CD4-positive, alpha-beta T cell treated with Interleukin-1 beta for 1 hour (primary cell): ENCODE data around the gene ABCD1.
A peak's percentile ranks its signal among the peaks of the same experiment; 100 is the strongest.
"Not testable (repeated sequence)": the region's sequence is repeated elsewhere in the genome, so short reads cannot be mapped to it uniquely, and the experiment has no call there.

Source experiments
- DNase-seq, 2 donors: peaks; one replicate each; pipeline ENCODE4 v3.0.0-alpha.2; 2020 to 2022

Gene ABCD1

DNA sequence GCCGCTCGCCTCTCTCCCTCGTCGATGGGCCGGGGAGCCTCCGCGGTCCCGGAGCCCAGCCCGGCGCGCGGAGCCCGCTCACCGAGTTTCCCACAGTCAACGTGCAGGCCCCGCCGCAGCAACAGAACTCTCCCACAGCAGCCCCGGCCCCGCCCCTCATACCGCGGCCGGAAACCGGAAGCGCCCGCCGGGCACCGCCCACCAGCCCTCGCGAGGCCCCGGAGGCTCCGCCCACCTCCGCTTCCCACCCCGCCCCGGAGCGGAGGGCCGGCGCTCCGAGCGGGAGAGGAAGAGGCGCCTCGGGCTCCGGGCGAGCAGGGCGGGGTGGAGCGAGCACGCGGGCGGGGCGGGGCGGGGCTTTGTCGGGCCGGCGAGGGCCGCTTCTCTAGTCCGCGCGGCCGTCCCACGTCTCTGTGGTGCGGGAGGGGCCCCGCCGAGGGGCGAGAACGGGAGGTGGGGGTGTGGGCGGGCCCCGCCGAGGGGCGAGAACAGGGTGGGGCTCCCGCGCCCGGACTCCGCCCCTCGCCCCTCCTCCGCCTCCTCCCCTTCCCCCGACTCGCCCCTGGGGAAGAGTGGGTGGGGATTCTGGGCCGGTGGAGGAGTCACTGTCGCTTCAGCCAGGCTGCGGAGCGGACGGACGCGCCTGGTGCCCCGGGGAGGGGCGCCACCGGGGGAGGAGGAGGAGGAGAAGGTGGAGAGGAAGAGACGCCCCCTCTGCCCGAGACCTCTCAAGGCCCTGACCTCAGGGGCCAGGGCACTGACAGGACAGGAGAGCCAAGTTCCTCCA lies at the start of gene ABCD1, which contains the start of gene BCAP31:
Gene ABCD1 (plus strand): TSS at position 605 of the 787 bp plus-strand sequence. CDS start 411 bp downstream, outside the sequence.
Gene BCAP31 (minus strand): TSS at position 136 of the 787 bp plus-strand sequence. CDS start 1,143 bp downstream, outside the sequence.
- peak; percentile 91 for DNase-seq

DNA sequence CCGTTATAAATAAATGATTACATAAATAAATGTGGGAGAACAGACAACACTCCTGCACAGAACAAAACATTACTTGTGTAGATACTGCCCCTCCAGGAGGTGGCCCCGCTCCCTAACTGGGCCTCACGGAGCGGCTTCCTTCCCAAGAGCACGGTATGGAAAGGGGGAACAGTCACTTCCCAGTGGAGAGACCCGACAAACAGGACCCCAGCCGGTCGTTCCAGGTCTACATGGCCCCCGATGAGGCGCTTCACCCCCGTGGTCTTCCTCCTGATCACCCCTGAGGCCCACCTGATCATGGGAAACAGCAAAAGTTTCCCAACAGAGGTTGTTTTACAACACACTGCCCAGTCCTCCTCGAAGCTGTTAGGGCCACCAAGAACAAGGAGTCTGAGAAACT lies 43.5 kb upstream of the ABCD1 start:
- DNase-seq: no peak

DNA sequence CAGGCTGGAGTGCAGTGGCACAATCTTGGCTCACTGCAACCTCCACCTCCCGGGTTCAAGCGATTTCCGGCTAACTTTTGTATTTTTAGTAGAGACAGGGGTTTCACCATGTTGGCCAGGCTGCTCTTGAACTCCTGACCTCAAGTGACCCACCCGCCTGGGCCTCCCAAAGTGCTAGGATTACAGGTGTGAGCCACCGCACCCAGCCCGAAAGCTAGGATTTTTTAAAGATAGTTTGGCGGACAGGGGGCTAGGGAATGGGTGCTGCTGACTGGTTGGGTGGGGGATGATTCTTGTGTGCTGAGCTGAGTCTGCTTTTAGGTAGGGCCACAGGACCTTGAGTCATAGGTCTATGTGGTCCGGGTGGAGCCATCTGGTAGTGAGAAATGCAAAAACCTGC lies 41.2 kb upstream of the ABCD1 start:
- not testable (repeated sequence) for DNase-seq

DNA sequence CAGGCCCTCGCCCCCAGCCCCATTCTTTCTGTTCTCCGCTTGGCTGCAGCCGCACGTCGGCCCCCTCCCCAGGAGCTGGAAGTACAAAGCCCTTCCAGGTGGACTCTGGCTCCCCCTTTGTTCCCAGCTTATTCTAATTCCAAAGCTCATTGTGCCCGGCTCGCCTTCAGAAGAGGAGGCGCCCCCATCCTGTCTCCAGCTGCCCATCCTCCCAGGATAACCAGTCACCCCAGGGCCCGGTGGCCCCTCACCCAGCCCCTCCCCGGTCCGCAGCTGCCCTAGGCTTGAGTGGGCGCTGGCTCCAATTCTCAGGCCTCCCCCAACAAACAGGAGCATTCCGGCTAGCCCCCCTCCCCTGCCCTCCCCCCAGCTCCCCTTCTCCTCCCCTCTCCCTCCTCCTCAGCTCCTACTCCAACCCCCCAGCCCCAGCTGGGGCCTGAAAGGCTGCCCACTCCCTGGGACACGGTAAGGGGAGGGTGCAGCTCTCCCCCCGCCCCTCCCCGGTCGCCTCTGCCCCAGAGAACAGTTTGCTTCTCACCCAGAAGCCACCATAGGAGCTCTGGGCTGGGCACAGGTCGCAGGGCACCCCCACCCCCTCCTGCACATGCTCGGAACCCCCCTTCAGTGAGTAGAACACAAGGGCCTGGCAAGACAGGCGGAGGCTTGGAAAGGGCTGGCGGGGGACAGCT lies 40.0 kb upstream of the ABCD1 start:
- DNase-seq: no peak

DNA sequence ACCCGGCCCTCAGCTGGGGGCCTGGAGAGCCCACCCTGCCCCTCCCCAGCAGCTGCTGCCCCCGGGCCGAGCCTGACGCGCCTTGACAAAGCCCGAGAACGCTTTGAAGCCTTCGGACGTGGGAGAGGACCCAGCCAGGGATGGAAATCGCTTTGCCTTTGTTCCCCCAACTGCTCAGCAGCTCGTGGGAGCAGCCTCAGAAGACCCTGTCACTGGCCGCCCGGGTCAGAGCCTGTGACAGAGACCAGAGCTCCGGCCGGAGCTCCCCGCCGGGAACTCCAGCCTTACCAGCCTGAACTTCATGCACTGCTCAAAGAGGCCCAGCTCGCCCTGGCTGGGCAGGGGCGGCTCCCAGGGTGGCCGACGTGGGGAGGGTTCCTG lies 39.5 kb upstream of the ABCD1 start:
- DNase-seq: no peak

DNA sequence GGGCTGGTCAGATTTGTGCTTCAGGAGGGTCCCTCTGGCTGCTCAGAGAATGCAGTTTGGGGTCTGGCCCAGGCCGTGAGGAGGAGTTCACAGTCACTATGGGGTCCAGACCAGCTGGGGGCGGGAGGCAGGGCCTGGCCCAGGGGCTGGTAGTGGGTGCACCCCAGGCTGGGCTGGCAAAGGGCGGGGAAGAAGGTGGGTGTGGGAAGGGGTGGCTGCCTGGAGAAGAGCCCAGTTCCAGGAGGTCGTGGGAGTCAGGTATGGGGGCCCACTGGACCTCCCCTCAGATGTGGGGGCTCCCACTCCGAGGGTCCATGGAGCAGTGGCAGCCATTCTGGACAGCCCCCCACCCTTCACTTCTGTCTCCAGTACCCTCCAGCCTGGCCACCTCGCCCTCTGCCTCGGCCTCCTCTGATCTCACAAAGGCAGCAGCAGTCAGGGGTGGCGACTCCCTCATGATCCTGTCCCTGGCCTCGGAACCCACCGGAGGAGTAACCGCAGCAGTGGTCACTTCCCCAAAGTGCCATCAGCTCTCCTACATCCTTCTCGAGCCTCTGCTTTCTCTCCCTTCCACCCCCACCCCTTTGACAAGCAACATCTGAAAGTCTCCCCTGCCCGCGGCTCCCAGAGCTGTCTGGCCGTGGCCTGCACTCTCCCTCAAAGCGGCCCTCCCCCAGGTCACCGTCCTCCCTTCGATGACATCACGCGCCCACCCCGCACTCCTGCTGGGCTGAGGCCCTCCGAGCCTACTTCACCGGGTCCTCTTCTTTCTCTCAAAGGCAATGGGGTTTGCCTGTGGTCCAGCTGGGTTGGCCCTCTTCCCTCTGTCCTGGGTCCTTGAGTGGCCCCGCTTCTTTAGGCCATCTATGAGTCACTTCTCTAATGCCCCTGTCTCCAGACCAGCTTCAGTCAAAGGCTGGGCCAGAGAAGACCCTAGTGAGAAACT lies 38.6 kb upstream of the ABCD1 start:
- no peak for DNase-seq

DNA sequence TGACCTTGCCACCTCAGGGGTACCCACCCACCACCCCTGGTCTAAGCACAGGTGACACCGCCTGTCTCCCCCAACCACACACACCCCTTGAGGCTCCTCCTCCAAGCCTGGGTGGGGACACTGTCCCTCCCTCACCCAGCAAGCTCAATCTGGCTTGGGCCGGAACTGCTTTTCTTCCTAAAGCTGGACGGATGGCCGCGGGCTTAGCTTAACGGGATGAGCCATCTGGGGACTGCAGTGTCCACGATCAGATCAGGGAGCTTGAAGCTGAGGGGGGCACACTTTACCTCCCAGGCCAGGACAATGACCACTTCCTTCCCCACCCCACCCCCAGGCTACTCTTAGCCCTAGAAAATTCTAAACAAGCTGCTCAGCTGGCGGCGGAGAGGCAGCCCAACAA lies 37.9 kb upstream of the ABCD1 start:
- no peak for DNase-seq

DNA sequence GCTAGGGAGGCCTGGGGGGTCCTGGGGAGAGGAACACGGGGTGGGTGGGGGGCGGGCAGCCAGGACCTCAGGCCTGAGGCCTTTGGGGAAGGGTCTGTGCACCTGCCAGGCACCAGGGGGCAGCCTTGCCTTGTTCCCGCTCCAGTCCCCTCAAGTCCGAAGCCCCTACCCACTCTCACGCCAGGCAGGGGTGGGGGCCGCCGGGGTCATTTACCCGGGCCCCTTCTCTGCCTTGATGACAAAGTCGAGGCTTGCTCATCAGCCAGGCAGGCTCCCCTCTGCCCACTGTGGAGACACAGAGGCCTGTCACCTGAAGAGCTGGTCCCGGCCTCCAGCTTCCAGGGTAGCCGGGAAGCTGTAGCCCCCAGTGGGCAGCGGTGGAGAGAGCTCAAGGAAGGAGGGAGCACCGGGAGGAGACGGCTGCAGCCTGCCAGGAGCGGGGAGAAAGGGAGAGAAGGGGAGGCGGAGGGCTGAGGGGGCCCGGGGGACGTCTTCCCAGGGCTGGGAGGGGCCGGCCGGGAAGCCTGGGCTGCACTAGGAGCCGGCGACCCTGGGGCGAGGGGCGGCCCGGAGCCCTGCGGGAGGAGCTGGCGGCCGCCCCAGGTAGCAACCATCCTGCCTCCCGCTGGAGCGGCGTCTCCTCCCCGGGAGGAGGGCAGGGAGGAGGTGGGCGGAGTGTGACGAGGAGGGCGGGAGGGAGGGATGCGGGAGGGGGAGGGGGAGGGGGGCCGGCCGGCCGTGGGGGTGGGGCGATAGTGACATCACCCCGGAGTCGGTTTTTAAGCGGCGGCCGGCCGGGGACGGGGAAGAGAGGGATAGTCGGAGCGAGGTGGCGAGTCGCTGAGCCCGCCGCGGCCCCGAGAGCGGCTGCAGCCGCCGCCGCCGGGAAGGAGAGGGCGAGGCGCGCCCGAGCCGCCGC lies 37.3 kb upstream of the ABCD1 start, which contains the start of gene SLC6A8:
Gene SLC6A8 (plus strand): TSS at position 806 of the 919 bp plus-strand sequence. CDS start 649 bp downstream, outside the sequence.
- peak; percentile 52 to 53 for DNase-seq

DNA sequence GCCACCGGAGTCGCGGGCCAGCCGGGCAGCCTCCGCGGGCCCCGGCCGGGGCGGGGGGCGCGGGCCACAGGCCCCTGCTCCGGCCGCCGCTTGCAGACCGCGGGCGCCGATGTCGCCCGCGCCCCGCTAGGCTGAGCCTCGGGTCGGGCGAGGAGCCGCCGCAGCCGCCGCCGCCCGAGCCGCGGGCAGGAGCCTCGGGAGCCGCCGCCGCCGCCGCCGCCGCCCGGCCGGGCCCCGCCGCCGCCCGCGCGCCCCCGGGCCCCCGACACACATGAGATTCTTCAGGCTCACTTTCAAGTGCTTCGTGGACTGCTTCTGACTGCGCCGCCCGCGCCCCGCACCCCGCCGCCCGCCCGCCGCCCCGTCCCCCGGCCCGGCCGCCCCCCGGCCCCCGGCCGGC lies 36.6 kb upstream of the ABCD1 start:
- DNase-seq: peak in 1 of 2 donors; percentile 4

DNA sequence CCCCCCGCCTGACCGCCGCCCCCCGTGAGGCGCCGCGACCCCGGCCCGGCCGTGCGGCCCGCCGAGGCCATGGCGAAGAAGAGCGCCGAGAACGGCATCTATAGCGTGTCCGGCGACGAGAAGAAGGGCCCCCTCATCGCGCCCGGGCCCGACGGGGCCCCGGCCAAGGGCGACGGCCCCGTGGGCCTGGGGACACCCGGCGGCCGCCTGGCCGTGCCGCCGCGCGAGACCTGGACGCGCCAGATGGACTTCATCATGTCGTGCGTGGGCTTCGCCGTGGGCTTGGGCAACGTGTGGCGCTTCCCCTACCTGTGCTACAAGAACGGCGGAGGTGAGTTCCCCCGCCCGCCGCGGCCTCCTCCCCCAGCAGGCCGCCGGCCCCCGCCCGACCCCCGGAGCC lies 36.1 kb upstream of the ABCD1 start:
- no peak for DNase-seq

DNA sequence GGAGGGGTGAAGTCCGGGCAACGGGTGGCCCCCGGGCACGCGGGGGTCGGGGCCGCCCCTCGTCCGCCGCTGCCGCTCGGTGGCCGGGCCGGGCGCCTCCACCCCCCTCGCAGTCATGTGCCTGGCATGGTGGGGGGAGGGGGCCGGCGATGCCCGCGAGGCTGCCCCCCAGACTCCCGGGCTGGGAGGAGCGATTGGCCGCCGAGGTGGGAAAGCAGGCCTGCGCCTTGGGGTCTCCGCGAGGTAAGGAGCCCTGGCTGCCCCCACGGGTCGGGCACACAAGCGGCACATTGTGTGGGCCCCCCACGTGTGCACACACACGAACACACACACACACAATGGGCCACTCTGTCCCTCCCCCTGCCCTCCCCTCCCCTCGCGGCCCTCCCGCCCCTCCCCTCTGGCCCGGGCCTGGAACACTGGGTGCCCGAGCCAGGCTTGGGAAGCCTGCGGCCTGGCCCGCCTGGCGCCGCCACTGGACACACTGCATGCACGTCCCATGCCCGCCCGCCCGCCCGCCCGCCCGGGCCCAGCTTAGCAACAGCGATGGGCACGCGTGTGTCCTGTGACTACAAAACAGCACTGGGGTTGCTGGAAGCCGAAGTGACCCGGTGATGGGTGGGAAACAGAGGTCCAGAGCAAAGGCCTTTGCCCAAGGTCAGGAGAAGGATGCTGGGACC lies 35.6 kb upstream of the ABCD1 start:
- DNase-seq: no peak

DNA sequence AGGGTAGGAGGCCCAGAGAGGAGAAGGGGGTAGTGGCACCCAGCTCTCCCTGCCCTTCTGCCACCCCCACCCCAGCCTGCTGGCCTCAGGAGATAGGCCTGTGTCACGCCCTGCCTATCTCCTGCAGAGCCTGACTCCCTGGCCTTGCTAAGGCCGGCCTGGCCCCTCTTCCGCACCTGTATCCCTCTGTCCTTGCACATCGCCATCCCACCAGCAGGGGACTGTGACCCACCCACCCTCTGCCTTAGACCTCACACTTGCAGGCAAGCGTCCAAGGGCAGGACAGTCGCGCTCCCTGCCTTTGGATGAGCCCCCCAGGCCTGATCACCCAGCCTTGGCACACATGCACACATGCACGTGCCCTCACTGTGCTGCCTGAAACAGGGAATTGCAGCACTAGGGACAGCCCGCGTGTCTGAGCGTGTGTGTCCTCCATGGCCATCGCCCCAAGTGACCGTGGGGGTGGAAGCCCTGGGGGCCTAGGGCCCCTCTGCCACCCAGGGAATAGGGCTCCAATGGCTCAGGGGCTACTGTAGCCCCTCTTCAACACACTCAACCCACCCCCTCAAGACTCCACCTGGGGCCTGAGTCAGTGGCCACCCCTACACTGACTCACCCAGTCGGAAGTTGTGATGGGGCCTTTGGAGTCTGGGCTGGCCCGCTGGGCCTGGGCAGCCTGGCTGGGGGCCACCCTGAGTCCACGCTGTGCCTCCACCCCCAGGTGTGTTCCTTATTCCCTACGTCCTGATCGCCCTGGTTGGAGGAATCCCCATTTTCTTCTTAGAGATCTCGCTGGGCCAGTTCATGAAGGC lies 34.8 kb upstream of the ABCD1 start:
- DNase-seq: no peak

DNA sequence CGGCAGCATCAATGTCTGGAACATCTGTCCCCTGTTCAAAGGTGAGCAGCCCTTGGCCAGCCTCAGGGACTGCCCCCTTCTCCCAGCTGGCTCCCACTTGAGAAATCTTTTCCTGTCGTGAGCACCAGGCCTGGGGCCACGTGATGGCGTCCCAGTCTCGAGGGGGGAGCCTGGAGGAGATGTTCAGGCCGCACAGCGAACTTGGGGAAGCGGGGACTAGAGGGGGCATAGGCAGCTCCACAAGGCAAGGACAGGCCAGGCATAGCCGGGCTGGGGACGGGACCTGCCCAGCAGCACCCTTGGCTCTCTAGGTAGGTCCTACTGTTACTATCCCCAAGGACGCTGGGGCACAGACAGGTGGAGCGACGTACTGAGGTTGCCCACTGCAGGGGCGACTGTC lies 34.2 kb upstream of the ABCD1 start:
- DNase-seq: no peak

DNA sequence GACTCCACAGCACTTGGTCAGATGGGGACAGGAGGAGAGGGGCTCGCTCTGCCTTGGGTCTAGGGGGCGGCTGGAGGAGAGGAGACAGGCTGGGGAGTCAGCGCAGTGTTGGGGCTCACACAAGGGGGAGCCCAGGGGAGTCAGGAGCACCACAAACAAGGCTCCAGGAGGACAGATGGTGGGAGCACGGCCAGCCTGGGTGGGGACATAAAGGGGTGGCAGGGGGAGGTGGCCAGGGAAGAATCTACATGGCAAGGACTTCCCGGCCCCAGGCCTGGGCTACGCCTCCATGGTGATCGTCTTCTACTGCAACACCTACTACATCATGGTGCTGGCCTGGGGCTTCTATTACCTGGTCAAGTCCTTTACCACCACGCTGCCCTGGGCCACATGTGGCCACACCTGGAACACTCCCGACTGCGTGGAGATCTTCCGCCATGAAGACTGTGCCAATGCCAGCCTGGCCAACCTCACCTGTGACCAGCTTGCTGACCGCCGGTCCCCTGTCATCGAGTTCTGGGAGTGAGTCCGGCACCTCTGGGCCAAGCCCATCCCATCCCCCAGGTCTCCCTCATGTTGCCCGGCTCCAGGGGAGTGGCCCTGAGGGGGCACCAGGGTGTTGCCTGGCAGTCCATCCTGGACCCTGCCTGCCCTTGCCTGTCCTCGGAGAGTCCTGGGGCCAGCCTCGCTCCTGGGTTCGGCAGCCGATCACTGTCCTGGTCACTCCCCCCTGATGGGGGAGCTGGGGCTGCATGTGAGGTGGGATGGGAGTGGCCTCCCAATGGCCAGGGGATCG lies 33.4 kb upstream of the ABCD1 start:
- DNase-seq: not testable (repeated sequence)

DNA sequence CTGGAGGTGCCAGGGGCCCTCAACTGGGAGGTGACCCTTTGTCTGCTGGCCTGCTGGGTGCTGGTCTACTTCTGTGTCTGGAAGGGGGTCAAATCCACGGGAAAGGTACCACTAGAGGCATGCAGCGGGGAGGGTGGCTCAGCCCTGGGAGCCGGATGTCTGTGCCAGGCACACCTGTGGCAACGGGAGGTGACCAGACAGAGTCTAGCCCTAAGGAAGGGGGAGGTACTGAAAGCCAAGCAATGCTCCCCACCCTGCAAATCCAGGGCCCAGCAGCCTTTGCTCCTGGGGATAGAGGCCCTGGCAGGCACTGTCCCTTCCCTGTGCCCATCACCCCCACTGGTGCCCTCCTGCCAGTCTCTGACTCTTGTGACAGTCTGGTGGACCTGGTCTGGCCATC lies 32.7 kb upstream of the ABCD1 start:
- no peak for DNase-seq

DNA sequence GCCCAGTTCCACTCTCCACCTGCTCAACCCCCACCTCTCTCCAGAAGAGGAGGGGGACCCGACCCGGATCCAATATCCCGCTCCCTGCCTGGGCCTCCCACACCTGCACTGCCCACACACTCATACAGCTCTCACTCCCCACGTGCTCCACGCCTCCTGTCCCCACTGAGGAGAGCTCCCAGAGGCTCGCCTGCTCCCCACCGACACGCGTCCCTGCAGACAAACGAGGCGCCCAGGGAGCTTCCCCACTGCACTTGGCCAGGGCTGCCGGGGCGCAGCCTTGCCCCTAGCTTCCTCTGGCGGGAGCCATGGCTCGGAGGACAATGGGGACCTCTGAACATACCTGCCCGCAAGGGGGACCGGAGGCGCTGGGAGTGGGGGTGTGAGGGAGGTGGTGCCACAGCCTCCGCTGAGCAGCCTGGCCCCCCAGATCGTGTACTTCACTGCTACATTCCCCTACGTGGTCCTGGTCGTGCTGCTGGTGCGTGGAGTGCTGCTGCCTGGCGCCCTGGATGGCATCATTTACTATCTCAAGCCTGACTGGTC lies 32.0 kb upstream of the ABCD1 start:
- DNase-seq: no peak

DNA sequence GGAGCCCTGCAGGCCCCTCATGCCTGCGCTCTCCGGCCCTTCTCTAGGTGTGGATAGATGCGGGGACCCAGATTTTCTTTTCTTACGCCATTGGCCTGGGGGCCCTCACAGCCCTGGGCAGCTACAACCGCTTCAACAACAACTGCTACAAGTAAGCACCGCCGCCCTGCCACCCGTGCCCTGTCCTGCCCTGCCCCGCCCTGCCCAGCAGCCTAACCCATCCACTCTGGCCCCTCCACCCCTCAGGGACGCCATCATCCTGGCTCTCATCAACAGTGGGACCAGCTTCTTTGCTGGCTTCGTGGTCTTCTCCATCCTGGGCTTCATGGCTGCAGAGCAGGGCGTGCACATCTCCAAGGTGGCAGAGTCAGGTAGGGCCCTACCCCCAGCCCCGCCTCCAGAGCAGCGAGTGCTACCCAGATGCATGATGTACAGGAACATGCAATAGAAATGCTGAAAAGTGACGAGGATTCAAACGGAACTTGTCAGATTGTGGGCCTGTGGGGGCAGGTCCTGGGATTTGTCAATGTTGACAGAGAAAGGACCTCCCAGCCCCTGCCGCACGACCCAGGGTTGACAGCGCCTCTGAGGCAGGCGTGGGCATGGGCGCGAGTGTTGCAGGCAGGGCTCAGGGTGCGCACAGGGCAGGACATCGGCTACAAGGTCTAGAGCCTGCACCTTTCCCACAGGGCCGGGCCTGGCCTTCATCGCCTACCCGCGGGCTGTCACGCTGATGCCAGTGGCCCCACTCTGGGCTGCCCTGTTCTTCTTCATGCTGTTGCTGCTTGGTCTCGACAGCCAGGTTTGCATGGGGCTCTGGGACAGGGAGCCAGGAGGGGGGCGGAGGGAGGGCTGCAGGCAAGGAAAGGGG lies 31.2 kb upstream of the ABCD1 start:
- DNase-seq: no peak

DNA sequence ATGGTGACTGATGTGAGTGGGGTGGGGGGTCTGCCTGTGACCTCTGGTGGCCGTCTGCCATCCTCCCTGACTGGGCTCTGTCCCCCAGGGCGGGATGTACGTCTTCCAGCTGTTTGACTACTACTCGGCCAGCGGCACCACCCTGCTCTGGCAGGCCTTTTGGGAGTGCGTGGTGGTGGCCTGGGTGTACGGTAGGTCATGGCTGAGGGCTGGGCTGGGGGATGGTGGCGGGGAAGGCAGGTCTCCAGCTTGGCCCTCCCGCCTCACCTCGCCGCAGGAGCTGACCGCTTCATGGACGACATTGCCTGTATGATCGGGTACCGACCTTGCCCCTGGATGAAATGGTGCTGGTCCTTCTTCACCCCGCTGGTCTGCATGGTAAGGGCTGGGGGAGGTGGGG lies 30.4 kb upstream of the ABCD1 start:
- DNase-seq: not testable (repeated sequence)
